Neural cell (in vitro differentiated cells): ENCODE results near the gene PLXNA4. TPM values are rescaled to one million over a fixed set of nuclear protein-coding genes. Genes with fewer than 3 reads are reported as not detected.

Source experiments
- H2AFZ ChIP-seq: fragments of 200-600, 300-800 bp; sonication (generic), shearing (Covaris generic); 2 replicates; pipeline ENCODE4 v1.6.0; 2014; ENCODE audit warnings: low read depth, mild to moderate bottlenecking, antibody characterized with exemption, low read length, moderate library complexity
- H3F3A ChIP-seq: fragments of 200-600 bp; shearing (Covaris generic); 2 replicates; pipeline ENCODE4 v1.6.1; 2016; ENCODE audit warnings: mild to moderate bottlenecking, moderate library complexity, mixed read lengths, antibody characterized with exemption, low read length; ENCODE audit not compliant: insufficient read depth, poor library complexity, severe bottlenecking
- H3K27ac ChIP-seq: fragments of 200-600, 300-800 bp; sonication (generic), shearing (Covaris generic); 2 replicates; pipeline ENCODE4 v1.5.1; 2014; ENCODE audit warnings: mild to moderate bottlenecking, low read length, moderate library complexity
- H3K27me3 ChIP-seq: fragments of 300-800, 200-600 bp; sonication (generic), shearing (Covaris generic); 2 replicates; pipeline ENCODE4 v1.6.0; 2014; ENCODE audit warnings: mild to moderate bottlenecking, low read depth, low read length, moderate library complexity; ENCODE audit not compliant: insufficient read depth
- H3K36me3 ChIP-seq: fragments of 300-800, 200-600 bp; sonication (generic), shearing (Covaris generic); 2 replicates; pipeline ENCODE4 v1.5.1; 2014; ENCODE audit warnings: mild to moderate bottlenecking, antibody characterized with exemption, low read length, moderate library complexity; ENCODE audit not compliant: insufficient read depth
- H3K4me2 ChIP-seq: fragments of 300-800, 200-600 bp; sonication (generic), shearing (Covaris generic); 2 replicates; pipeline ENCODE4 v1.6.0; 2014; ENCODE audit warnings: mild to moderate bottlenecking, low read length
- H3K4me3 ChIP-seq: fragments of 300-800, 200-600 bp; sonication (generic), shearing (Covaris generic); 2 replicates; pipeline ENCODE4 v1.5.1; 2014; ENCODE audit warnings: mild to moderate bottlenecking, low read length, moderate library complexity
- H3K79me2 ChIP-seq: fragments of 200-600 bp; shearing (Covaris generic); replicated peaks from 2 replicates; pipeline ENCODE4 v1.6.0; 2014; ENCODE audit warnings: mild to moderate bottlenecking, low read length, moderate library complexity; ENCODE audit not compliant: insufficient read depth
- H3K9ac ChIP-seq: fragments of 300-800, 200-600 bp; sonication (generic), shearing (Covaris generic); 2 replicates; pipeline ENCODE4 v1.6.1; 2016; ENCODE audit warnings: mild to moderate bottlenecking, low read length, mixed read lengths
- H3K9me2 ChIP-seq: fragments of 200-600 bp; shearing (Covaris generic); 2 replicates; pipeline ENCODE4 v1.6.1; 2016; ENCODE audit warnings: mild to moderate bottlenecking, low read length, mixed read lengths; ENCODE audit not compliant: insufficient read depth
- H3K9me3 ChIP-seq: fragments of 200-600, 300-800 bp; sonication (generic), shearing (Covaris generic); 2 replicates; pipeline ENCODE4 v1.6.1; 2016; ENCODE audit warnings: mild to moderate bottlenecking, mixed run types, low read length, moderate library complexity, mixed read lengths
- H4K20me1 ChIP-seq: fragments of 200-600 bp; shearing (Covaris generic); 2 replicates; pipeline ENCODE4 v1.6.1; 2016; ENCODE audit warnings: mild to moderate bottlenecking, mixed run types; ENCODE audit not compliant: insufficient read depth
- CTCF ChIP-seq: fragments of 450-650 bp; IDR thresholded peaks from 2 replicates; pipeline ENCODE4 v1.5.1; 2014; ENCODE audit warnings: antibody characterized with exemption, mild to moderate bottlenecking, moderate library complexity; ENCODE audit not compliant: poor library complexity, severe bottlenecking
- EP300 ChIP-seq: fragments of 450-650 bp; conservative IDR thresholded peaks from 2 replicates; pipeline ENCODE4 v1.6.1; 2014; ENCODE audit warnings: antibody characterized with exemption, mild to moderate bottlenecking, moderate library complexity; ENCODE audit not compliant: poor library complexity, severe bottlenecking
- EZH2 ChIP-seq: fragments of 200-600, 300-800 bp; shearing (Covaris generic), sonication (generic); IDR thresholded peaks from 2 replicates; pipeline ENCODE4 v1.6.1; 2014; ENCODE audit warnings: antibody characterized with exemption, low read length, borderline replicate concordance, mild to moderate bottlenecking; ENCODE audit not compliant: insufficient read depth, poor library complexity, severe bottlenecking
- MXI1 ChIP-seq: fragments of 450-650 bp; conservative IDR thresholded peaks from 2 replicates; pipeline ENCODE4 v1.6.1; 2014; ENCODE audit warnings: antibody characterized with exemption, mild to moderate bottlenecking; ENCODE audit not compliant: poor library complexity, severe bottlenecking
- POLR2AphosphoS5 ChIP-seq: IDR thresholded peaks from 2 replicates; pipeline ENCODE4 v1.6.1; 2012
- RAD21 ChIP-seq: fragments of 450-650 bp; conservative IDR thresholded peaks from 2 replicates; pipeline ENCODE4 v1.6.1; 2014; ENCODE audit warnings: antibody characterized with exemption, mild to moderate bottlenecking, moderate library complexity
- REST ChIP-seq: IDR thresholded peaks from 2 replicates; pipeline ENCODE4 v1.6.1; 2012; ENCODE audit warnings: borderline replicate concordance
- SMC3 ChIP-seq: fragments of 450-650 bp; conservative IDR thresholded peaks from 2 replicates; pipeline ENCODE4 v1.6.1; 2014; ENCODE audit warnings: antibody characterized with exemption, mild to moderate bottlenecking, moderate library complexity; ENCODE audit not compliant: poor library complexity
- TAF1 ChIP-seq: IDR thresholded peaks from 2 replicates; pipeline ENCODE4 v1.6.1; 2012; ENCODE audit warnings: low read depth
- polyA plus RNA-seq: library from polyadenylated mRNA; depleted of rRNA; stranded (reverse); fragments of >200 nt; gene quantifications from 2 replicates; pipeline ENCODE4 v1.2.3, GENCODE V29; 2014

The PLXNA4 gene
- polyA plus RNA-seq, 1 donor from 2014 or later: 7.2 TPM

GRCh38 chr7:132575419-132575981, 770 bp downstream of the PLXNA4 start:
- no peaks in the 10 kb centered on the region for H3K9me2 ChIP-seq
- H3K79me2 ChIP-seq: peaks cover 6% of the 10 kb centered on the region
- H3K27me3 ChIP-seq: peaks cover 42% of the 10 kb centered on the region
- TF ChIP-seq TAF1: no peak
- peak; percentile 75 for TF ChIP-seq RAD21
- TF ChIP-seq CTCF: peak; percentile 71
- no peak for TF ChIP-seq EP300
- no peak for TF ChIP-seq REST
- TF ChIP-seq EZH2: no peak
- TF ChIP-seq SMC3: peak; percentile 79
- TF ChIP-seq MXI1: peak; percentile 87
- peak; percentile 47 for TF ChIP-seq POLR2AphosphoS5
- H3K4me2 ChIP-seq: peak overlapping the region; percentile 71
- H2AFZ ChIP-seq: no peak overlapping the region
- peak overlapping the region; percentile 76 for H3K9ac ChIP-seq
- no peaks in the 10 kb centered on the region for H4K20me1 ChIP-seq
- H3K9me3 ChIP-seq: no peaks in the 10 kb centered on the region
- H3K27ac ChIP-seq: peak overlapping the region; percentile 51
- no peaks in the 10 kb centered on the region for H3K36me3 ChIP-seq
- H3K4me3 ChIP-seq: peak overlapping the region; percentile 93
- no peaks in the 10 kb centered on the region for H3F3A ChIP-seq

- no peak overlapping the region for H2AFZ ChIP-seq
- peak overlapping the region; percentile 93 for H3K4me3 ChIP-seq
- H4K20me1 ChIP-seq: no peaks in the 10 kb centered on the region
- H3K36me3 ChIP-seq: no peaks in the 10 kb centered on the region
- peaks cover 6% of the 10 kb centered on the region for H3K79me2 ChIP-seq
- H3K27ac ChIP-seq: no peak overlapping the region
- H3K27me3 ChIP-seq: peaks cover 42% of the 10 kb centered on the region
- TF ChIP-seq TAF1: no peak
- TF ChIP-seq MXI1: peak; percentile 79
- peak overlapping the region; percentile 76 for H3K9ac ChIP-seq
- no peaks in the 10 kb centered on the region for H3K9me3 ChIP-seq
- H3K9me2 ChIP-seq: no peaks in the 10 kb centered on the region
- H3F3A ChIP-seq: no peaks in the 10 kb centered on the region
- peak overlapping the region; percentile 71 for H3K4me2 ChIP-seq
Observed at GRCh38 chr7:132574223-132574622, 2.0 kb downstream of the PLXNA4 start.
